ENCODE data around the gene DNAJC6. TPM values are rescaled to one million over a fixed set of nuclear protein-coding genes. Genes with fewer than 3 reads are reported as not detected.
"Not testable (repeated sequence)": the region's sequence is repeated elsewhere in the genome, so short reads cannot be mapped to it uniquely, and the experiment has no call there.

DNAJC6 gene
- total and polyA plus RNA-seq, 2 of the 13 experiments (the other 11 are each of a cell fraction or from before 2014, with no cell fraction given) = 1.0 to 1.6 TPM

GRCh38 chr1:65289449-65289848, 19.9 kb upstream of the DNAJC6 start (continued):
- TF ChIP-seq TRAFD1 (CRISPR knock-in tag; IDR thresholded peaks at IDR 0.05; ENCODE audit: borderline replicate concordance) (no peak), HNRNPK (IDR thresholded peaks at IDR 0.05; ENCODE audit: low read depth, low read length, poor library complexity, severe bottlenecking) (no peak)

GRCh38 chr1:65291818-65292217, 17.5 kb upstream of the DNAJC6 start:
- H3K4me3 ChIP-seq (replicated peaks in 1 of 3; ENCODE audit: insufficient read depth in 1 of 3, low read depth in 2 of 3, low read length in 3 of 3); H3K79me2 ChIP-seq (ENCODE audit: insufficient read depth, low read length); H3K36me3 ChIP-seq (replicated peaks in 1 of 2; ENCODE audit: control insufficient read depth in 1 of 2, insufficient read depth in 2 of 2, low read length in 2 of 2); H3K4me1 ChIP-seq (ENCODE audit: insufficient read depth, low read length); in situ Hi-C loops (cut with HindIII; ENCODE audit: extremely low pct_ligation_motif_present, low pct_unique_long_range_greater_than_20kb); H3K9me3 ChIP-seq (ENCODE audit: low read length); intact Hi-C loops (cut with micrococcal nuclease; ENCODE audit: unreplicated experiment); H3K4me2 ChIP-seq (ENCODE audit: low read depth, low read length); H2AFZ ChIP-seq (ENCODE audit: low read length); POLR2A ChIA-PET; CTCF ChIA-PET (ENCODE audit: low intra/inter-chr PET ratio, low total read pairs); BruUV-seq (replicated peaks); ATAC-seq; H3K27ac ChIP-seq (ENCODE audit: extremely low read length, insufficient read depth, low read length); DNase-seq (ENCODE audit: low spot score); H4K20me1 ChIP-seq (ENCODE audit: insufficient read depth, low read length); H3K27me3 ChIP-seq (ENCODE audit: control insufficient read depth in 1 of 2, insufficient read depth in 2 of 2, low read length in 2 of 2); H3K9ac ChIP-seq (ENCODE audit: insufficient read depth, low read depth, low read length); FAIRE-seq: not testable (repeated sequence)
- WGBS (ENCODE audit: low lambda C conversion rate) = 85% methylated on average over 9 of the region's 9 CpGs

- no peaks in the 10 kb centered on the region for H3K79me2 ChIP-seq (ENCODE audit: insufficient read depth, low read length)
- TF ChIP-seq HDAC2 (CRISPR knock-in tag; IDR thresholded peaks at IDR 0.05) = no peak
- no peak for TF ChIP-seq KLF6 (CRISPR knock-in tag; IDR thresholded peaks at IDR 0.05)
- no peak for TF ChIP-seq TP53 (CRISPR knock-in tag; conservative IDR thresholded peaks at IDR 0.05)
- TF ChIP-seq TEF (CRISPR knock-in tag; IDR thresholded peaks at IDR 0.05) = no peak
- no peak for TF ChIP-seq MEIS2 (CRISPR knock-in tag; IDR thresholded peaks at IDR 0.05)
- no peak for TF ChIP-seq ZNF225 (CRISPR knock-in tag; IDR thresholded peaks at IDR 0.05)
- no peaks in the 10 kb centered on the region for H3K9me3 ChIP-seq (ENCODE audit: low read length)
- ATAC-seq (no peak), DNase-seq (ENCODE audit: low spot score) (no peak), FAIRE-seq (no peak)
- no peak overlapping the region for H3K4me2 ChIP-seq (ENCODE audit: low read depth, low read length)
- ChIA-PET CTCF (ENCODE audit: low intra/inter-chr PET ratio, low total read pairs) (no interaction called here), POLR2A (no interaction called here)
- H3K27me3 ChIP-seq (ENCODE audit: control insufficient read depth in 1 of 2, insufficient read depth in 2 of 2, low read length in 2 of 2) = no peaks in the 10 kb centered on the region
- in situ Hi-C loops (cut with HindIII; ENCODE audit: extremely low pct_ligation_motif_present, low pct_unique_long_range_greater_than_20kb) (no loop called here), intact Hi-C loops (cut with micrococcal nuclease; ENCODE audit: unreplicated experiment) (no loop called here)
- BruUV-seq (replicated peaks) = no TSS peak
- no peak overlapping the region for H3K27ac ChIP-seq (ENCODE audit: extremely low read length, insufficient read depth, low read length)
- no peaks in the 10 kb centered on the region for H3K4me1 ChIP-seq (ENCODE audit: insufficient read depth, low read length)
- no peaks in the 10 kb centered on the region for H4K20me1 ChIP-seq (ENCODE audit: insufficient read depth, low read length)
- H2AFZ ChIP-seq (ENCODE audit: low read length) = no peak overlapping the region
- H3K4me3 ChIP-seq (replicated peaks in 1 of 3; ENCODE audit: insufficient read depth in 1 of 3, low read depth in 2 of 3, low read length in 3 of 3) = no peak overlapping the region
- H3K9ac ChIP-seq (ENCODE audit: insufficient read depth, low read depth, low read length) = no peak overlapping the region
- WGBS (ENCODE audit: low lambda C conversion rate) = 65% methylated on average over 2 of the region's 2 CpGs
- H3K36me3 ChIP-seq (replicated peaks in 1 of 2; ENCODE audit: control insufficient read depth in 1 of 2, insufficient read depth in 2 of 2, low read length in 2 of 2) = no peaks in the 10 kb centered on the region
These were observed 16.3 kb upstream of the DNAJC6 start for GRCh38 chr1:65292861-65293593.
